NT2/D1 (cell line): ENCODE data around the gene RBMS3.

ENCODE experiments used
- DNase-seq: peaks from one replicate; pipeline ENCODE4 v3.0.0-alpha.2; 2011; ENCODE audit warnings: low read depth, low spot score
- H3K27me3 ChIP-seq: 2 replicates; pipeline ENCODE4 v1.6.0; 2011; ENCODE audit warnings: mild to moderate bottlenecking; ENCODE audit not compliant: insufficient read length, insufficient read depth
- H3K36me3 ChIP-seq: 2 replicates; pipeline ENCODE4 v1.6.1; 2011; ENCODE audit warnings: mild to moderate bottlenecking, low read length, mixed read lengths; ENCODE audit not compliant: insufficient read depth, insufficient read length
- H3K4me1 ChIP-seq: 2 replicates; pipeline ENCODE4 v1.5.1; 2011; ENCODE audit not compliant: insufficient read depth, insufficient read length
- H3K4me3 ChIP-seq: 2 replicates; pipeline ENCODE4 v1.5.1; 2011; ENCODE audit warnings: low read depth; ENCODE audit not compliant: insufficient read length
- H3K9ac ChIP-seq: 2 replicates; pipeline ENCODE4 v1.6.0; 2011; ENCODE audit warnings: low read depth; ENCODE audit not compliant: insufficient read length
- H3K9me3 ChIP-seq: 2 replicates; pipeline ENCODE4 v1.5.1; 2011; ENCODE audit warnings: mild to moderate bottlenecking, low read length; ENCODE audit not compliant: insufficient read depth
- SUZ12 ChIP-seq: IDR thresholded peaks from 2 replicates; pipeline ENCODE4 v1.6.1; 2011; ENCODE audit not compliant: insufficient read length, insufficient read depth; ENCODE audit errors: extremely low read depth
- YY1 ChIP-seq: IDR thresholded peaks from 2 replicates; pipeline ENCODE4 v1.6.1; 2011; ENCODE audit not compliant: insufficient read length, insufficient read depth
- ZNF274 ChIP-seq: IDR thresholded peaks from 2 replicates; pipeline ENCODE4 v1.6.1; 2011; ENCODE audit warnings: mild to moderate bottlenecking, low read depth, low read length

RBMS3 gene

GRCh38 chr3:29263476-29263875, 17.4 kb upstream of the RBMS3 start:
- Histone ChIP-seq H3K9ac (no peak overlapping the region), H3K4me3 (no peak overlapping the region), H3K9me3 (no peaks in the 10 kb centered on the region), H3K4me1 (no peaks in the 10 kb centered on the region), H3K27me3 (no peaks in the 10 kb centered on the region), H3K36me3 (no peaks in the 10 kb centered on the region)
- no peak for DNase-seq
- TF ChIP-seq SUZ12 = no peak
- no peak for TF ChIP-seq ZNF274
- no peak for TF ChIP-seq YY1

- H3K4me1 ChIP-seq = no peaks in the 10 kb centered on the region
- no peak overlapping the region for H3K4me3 ChIP-seq
- TF ChIP-seq ZNF274 (no peak), YY1 (no peak), SUZ12 (no peak)
- H3K27me3 ChIP-seq = no peaks in the 10 kb centered on the region
- H3K9me3 ChIP-seq = no peaks in the 10 kb centered on the region
- no peak overlapping the region for H3K9ac ChIP-seq
- DNase-seq = no peak
- no peaks in the 10 kb centered on the region for H3K36me3 ChIP-seq
Measured at GRCh38 chr3:29265509-29266072, 15.3 kb upstream of the RBMS3 start.

GRCh38 chr3:29267226-29267625, 13.6 kb upstream of the RBMS3 start:
- H3K27me3 ChIP-seq = no peaks in the 10 kb centered on the region
- H3K9me3 ChIP-seq = no peaks in the 10 kb centered on the region
- no peak overlapping the region for H3K9ac ChIP-seq
- TF ChIP-seq YY1 (no peak), SUZ12 (no peak), ZNF274 (no peak)
- H3K4me1 ChIP-seq = no peaks in the 10 kb centered on the region
- H3K36me3 ChIP-seq = no peaks in the 10 kb centered on the region
- H3K4me3 ChIP-seq = no peak overlapping the region
- no peak for DNase-seq

- H3K4me3 ChIP-seq = no peak overlapping the region
- no peaks in the 10 kb centered on the region for H3K4me1 ChIP-seq
- H3K36me3 ChIP-seq = no peaks in the 10 kb centered on the region
- H3K27me3 ChIP-seq = no peaks in the 10 kb centered on the region
- no peak for TF ChIP-seq YY1
- no peak for TF ChIP-seq SUZ12
- no peak for TF ChIP-seq ZNF274
- H3K9ac ChIP-seq = no peak overlapping the region
- no peaks in the 10 kb centered on the region for H3K9me3 ChIP-seq
- DNase-seq = no peak
Measured at GRCh38 chr3:29268651-29269050, 12.2 kb upstream of the RBMS3 start.

GRCh38 chr3:29270752-29271151, 10.1 kb upstream of the RBMS3 start:
- H3K4me3 ChIP-seq = no peak overlapping the region
- H3K9ac ChIP-seq = no peak overlapping the region
- TF ChIP-seq YY1 = no peak
- TF ChIP-seq ZNF274 = no peak
- no peak for TF ChIP-seq SUZ12
- H3K36me3 ChIP-seq = no peaks in the 10 kb centered on the region
- no peaks in the 10 kb centered on the region for H3K4me1 ChIP-seq
- no peaks in the 10 kb centered on the region for H3K27me3 ChIP-seq
- H3K9me3 ChIP-seq = no peaks in the 10 kb centered on the region
- no peak for DNase-seq

- H3K9ac ChIP-seq = no peak overlapping the region
- no peaks in the 10 kb centered on the region for H3K4me1 ChIP-seq
- no peaks in the 10 kb centered on the region for H3K27me3 ChIP-seq
- no peak overlapping the region for H3K4me3 ChIP-seq
- DNase-seq = no peak
- TF ChIP-seq YY1 = no peak
- no peak for TF ChIP-seq SUZ12
- TF ChIP-seq ZNF274 = no peak
- no peaks in the 10 kb centered on the region for H3K36me3 ChIP-seq
- no peaks in the 10 kb centered on the region for H3K9me3 ChIP-seq
Measured at GRCh38 chr3:29271475-29271874, 9.4 kb upstream of the RBMS3 start.

GRCh38 chr3:29274667-29275066, 6.2 kb upstream of the RBMS3 start:
- Histone ChIP-seq H3K4me3 (no peak overlapping the region), H3K36me3 (no peaks in the 10 kb centered on the region), H3K27me3 (no peaks in the 10 kb centered on the region), H3K9me3 (no peaks in the 10 kb centered on the region), H3K9ac (no peak overlapping the region), H3K4me1 (no peaks in the 10 kb centered on the region)
- TF ChIP-seq SUZ12 = no peak
- no peak for TF ChIP-seq ZNF274
- no peak for TF ChIP-seq YY1
- no peak for DNase-seq

- no peak for TF ChIP-seq YY1
- no peak for TF ChIP-seq ZNF274
- TF ChIP-seq SUZ12 = no peak
- Histone ChIP-seq H3K27me3 (no peaks in the 10 kb centered on the region), H3K9ac (no peak overlapping the region), H3K4me3 (no peak overlapping the region), H3K4me1 (no peaks in the 10 kb centered on the region), H3K9me3 (no peaks in the 10 kb centered on the region), H3K36me3 (no peaks in the 10 kb centered on the region)
- DNase-seq = no peak
Measured at GRCh38 chr3:29275309-29275708, 5.6 kb upstream of the RBMS3 start.
